Activated CD4-positive, alpha-beta T cell treated with anti-CD3 and anti-CD28 coated beads, Interleukin-2, amount 50 U/mL, for 1 hour (primary cell): Measurements from ENCODE around the gene SRRM1.
A peak's percentile ranks its signal among the peaks of the same experiment; 100 is the strongest.
"Not testable (repeated sequence)": the region's sequence is repeated elsewhere in the genome, so short reads cannot be mapped to it uniquely, and the experiment has no call there.

ENCODE experiments used
- DNase-seq: peaks from one replicate; pipeline ENCODE4 v3.0.0-alpha.2; 2020

SRRM1 gene

DNA sequence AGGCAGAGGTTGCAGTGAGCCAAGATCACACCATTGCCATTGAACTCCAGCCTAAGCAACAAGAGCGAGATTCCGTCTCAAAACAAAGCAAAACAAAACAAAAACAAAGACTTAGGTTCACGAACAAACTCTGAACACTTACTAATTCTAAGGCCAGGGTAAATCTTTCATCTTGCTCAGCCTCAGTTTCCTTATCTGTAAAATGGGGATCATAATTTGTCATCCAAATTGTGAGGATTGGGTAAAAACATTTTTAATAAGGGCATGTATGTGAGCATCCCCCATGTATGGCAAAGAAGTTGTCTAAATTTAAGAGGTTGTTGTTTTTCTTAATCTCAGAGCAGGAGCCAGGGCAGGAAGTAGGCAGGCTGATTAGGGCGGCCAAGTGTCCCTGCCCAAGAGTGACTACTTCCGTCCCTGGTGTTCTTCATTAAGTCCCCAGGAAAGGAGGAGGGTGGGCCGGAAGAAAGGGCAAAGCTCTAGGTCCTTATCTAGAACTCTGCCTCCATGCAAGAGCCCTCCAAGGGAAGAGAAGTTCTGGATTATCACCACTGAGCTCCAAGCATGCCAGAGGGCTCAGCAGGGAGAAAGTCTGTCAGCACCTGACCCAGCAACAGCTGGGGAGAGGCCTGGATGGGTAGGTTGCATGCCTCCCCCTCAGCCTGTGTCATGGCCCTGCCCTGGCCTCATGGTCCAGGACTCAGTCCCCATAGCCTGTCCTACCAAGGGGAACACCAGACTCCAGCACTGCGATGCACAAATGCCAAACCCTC lies 52.3 kb downstream of the SRRM1 start:
- DNase-seq = no peak

DNA sequence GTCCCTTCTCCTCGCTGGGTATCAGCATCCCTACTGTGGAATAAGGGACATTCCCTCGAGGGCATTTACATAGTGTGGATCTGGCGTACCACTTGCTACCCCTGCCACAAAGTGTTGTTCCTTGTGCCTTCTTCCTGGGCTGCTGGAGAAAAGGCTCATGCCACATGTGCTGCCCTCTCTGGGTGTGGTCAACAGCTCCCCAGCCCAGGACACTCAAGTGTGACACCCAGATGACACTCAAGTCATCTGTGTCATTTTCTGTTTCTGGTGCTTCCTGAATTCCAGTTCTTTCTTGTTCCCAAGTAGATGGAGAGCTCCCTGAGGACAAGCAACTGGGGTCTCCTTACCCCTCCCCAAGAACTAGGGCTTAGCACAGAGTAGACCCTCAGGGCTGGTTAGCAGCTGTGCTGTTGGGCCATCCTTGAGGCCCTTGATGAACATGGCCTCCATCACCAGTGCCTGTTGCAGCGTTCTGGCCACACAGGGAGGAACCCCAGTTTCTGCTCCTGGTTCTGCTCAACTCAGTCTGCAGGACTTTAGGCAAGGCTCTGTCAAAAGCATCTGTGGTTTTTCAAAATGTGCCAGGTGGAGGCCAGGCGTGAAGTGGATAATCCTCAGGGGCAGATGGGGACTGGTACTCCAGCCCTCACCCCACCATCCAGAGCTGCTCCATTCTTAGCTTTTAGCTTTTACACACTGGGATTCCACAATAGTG lies 53.1 kb downstream of the SRRM1 start:
- no peak for DNase-seq

DNA sequence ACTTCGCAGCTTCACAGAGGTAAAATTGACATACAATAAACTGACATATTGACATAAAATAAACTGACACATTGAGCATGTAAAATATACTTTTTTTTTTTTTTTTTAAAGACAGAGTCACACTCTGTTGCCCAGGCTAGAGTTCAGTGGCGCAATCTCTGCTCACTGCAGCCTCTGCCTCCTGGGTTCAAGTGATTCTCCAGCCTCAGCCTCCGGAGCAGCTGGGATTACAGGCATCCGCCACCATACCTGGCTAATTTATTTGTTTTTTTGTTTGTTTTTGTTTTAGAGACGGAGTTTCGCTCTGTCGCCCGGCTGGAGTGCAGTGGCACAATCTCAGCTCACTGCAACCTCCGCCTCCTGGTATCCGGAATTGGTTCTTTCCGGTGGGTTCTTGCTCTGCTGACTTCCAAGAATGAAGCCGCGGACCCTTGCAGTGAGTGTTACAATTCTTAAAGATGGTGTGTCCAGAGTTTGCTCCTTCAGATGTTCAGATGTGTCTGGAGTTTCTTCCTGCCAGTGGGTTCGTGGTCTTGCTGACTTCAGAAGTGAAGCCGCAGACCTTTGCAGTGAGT lies 53.7 kb downstream of the SRRM1 start:
- no peak for DNase-seq

DNA sequence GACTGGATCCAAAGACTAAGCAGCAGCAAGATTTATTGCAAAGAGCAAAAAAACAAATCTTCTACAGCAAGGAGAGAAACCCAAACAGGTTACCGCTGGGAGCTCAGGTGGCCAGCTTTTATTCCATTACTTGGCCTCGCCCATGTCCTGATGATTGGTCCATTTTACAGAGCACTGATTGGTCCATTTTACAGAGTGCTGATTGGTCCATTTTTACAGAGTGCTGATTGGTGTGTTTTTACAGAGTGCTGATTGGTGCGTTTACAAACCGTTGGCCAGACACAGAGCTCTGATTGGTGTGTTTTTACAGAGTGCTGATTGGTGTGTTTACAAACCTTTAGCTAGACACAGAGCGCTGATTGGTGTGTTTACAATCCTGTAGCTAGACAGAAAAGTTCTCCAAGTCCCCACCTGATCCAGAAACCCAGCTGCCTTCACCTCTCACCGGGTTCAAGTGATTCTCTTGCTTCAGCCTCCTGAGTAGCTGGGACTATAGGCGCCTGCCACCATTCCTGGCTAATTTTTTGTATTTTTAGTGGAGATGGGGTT lies 54.4 kb downstream of the SRRM1 start:
- DNase-seq = not testable (repeated sequence)

DNA sequence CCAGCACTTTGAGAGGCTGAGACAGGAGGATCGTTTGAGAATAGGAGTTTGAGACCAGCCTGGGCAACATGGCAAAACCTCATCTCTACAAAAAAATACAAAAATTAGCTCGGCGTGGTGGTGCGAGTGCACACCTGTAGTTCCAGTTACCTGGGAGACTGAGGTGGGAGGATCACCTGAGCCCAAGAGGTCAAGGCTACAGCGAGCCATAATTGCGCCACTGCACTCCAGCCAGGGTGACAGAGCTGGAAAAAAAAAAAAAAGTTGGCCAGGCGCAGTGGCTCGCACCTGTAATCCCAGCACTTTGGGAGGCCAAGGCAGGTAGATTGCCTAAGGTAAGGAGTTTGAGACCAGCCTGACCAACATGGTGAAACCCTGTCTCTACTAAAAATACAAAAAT lies 55.2 kb downstream of the SRRM1 start:
- not testable (repeated sequence) for DNase-seq

DNA sequence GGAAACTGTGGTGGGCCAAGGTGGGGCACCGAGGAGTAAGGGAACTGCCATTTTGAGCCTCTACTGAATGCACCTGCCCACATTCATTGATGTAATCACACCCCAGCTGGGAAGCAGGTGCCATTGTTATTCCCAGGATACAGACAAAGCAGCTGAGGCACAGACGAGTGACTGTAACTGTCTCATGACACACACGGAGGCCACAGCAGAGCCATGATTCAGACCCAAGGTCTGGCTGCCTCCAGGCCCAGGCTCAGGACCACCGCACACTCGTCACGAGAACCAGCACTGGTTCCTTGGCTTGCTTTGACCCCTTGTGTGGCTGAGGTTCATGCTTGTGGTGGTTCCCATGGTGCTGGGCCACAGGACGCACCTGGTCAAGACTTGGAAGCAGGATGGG lies 56.5 kb downstream of the SRRM1 start:
- no peak for DNase-seq

DNA sequence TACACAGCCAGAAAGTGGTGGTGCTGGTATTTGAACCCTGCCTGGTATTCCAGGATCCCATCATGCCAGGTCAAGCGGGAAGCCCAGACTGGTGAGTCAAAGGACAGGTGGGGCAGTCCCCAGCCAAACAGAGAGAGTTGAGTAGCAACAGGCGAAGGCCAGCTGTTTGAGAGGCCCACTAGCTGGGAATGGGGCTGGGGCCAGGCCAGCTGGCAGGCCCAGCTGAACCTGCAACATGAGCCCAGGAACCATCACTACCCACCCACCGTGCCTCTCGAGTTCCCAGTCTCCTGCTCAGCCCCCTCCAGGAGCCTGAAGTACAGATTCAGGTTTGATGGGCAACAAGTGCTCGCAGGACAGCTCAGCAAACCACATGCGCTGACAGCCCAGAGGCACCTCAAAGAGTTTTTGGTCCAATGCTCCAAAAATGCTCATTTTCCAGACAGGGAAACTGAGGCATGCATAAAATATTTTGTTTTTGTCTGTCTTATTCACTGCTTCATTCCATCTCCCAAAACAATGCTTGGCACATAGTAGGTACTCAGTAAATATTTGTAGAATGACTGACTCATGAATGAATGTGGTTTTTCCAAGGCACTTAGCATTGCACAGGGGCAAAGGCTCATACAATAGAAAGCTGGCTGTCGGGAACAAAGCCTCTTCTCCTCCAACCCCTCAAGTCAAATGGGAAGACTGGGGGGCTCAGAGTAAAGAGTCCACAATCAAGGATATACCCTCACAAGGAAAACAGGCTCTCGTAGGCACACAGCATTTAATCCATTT lies 59.6 kb downstream of the SRRM1 start:
- DNase-seq = no peak

DNA sequence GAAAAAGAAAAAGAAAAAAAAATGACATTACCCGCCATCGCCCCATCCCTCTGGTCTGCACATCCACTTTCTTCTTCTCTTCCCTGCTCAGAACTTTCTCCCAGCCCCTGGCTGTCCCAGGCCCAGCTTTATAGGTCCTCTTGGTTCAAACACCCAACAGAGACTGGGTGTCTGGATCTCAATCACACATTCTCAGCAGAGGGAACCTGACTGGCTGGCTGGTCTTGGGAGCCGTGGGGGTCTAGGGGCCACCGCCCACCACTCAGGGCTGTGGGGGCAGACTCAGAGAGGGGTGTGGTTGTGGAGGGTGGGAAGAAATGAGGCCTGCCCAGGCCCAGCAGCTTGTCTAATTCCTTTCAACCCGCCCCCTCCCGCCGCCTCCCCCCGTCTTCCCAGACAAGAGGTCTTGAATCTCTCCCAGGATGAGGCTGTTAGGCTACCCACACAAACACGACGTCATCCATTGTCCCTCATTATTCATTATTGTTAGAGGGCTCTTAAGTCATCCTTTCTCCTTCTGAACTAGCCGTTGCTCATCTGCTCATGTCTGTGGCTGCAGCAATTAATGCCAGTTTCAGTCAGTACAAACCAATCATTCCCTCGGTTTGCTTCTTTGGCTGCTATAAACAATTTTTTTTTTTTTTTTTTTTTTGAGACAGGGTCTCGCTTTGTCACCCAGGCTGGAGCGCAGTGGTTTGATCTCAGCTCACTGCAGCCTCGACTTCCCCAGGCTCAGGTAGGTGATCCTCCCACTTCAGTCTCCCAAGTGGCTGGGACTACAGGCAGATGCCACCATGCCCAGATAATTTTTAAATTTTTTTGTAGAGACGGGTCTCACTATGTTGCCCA lies 61.5 kb downstream of the SRRM1 start:
- DNase-seq = no peak

DNA sequence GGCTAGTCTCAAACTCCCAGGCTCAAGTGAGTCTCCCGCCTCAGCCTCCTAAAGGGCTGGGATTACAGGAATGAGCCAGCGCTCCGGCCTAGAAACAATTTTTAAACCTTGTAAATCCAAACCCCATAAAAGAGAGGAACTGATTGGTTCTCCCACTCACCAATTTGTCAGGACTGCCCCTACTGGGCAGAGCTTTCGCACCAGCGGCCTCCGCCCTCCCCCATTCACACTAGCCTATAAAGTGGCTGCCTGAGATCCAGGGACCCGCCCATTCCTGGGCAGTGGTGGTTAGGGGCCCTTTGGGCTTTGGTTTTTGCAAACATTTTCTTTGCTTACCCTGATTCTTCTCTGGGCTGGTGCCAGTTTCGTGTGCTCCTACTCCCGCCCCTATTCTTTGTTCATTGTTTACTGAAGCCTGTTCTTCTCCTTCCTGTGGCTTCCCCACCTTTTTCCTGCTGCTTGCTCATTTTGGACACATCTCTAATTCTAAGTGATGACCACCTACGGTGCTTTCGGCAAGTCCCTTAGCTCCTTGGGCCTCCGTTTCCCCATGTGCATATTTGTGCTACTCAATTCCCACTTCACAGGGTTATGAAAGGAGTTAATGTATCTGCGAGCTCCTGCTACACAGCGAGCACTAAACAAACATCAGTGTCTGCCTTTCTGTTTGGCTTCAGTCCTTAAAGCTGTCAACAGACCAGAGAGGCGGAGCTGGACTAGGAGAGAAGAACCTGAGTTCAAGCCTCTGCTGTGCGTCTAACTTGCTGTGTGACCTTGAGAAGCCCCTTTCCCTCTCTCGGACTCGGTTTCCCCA lies 62.4 kb downstream of the SRRM1 start:
- DNase-seq = peak; percentile 9

DNA sequence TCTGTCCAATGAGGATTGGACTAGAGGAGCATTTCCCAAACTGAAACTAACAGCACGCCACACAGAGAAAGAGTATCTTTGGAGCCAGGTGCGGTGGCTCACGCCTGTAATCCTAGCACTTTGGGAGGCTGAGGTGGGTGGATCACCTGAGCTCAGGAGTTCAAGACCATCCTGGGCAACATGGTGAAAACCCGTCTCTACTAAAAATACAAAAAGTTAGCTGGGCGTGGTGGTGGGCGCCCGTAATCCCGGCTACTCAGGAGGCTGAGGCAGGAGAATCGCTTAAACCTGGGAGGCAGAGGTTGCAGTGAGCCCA lies 62.9 kb downstream of the SRRM1 start:
- DNase-seq = not testable (repeated sequence)

DNA sequence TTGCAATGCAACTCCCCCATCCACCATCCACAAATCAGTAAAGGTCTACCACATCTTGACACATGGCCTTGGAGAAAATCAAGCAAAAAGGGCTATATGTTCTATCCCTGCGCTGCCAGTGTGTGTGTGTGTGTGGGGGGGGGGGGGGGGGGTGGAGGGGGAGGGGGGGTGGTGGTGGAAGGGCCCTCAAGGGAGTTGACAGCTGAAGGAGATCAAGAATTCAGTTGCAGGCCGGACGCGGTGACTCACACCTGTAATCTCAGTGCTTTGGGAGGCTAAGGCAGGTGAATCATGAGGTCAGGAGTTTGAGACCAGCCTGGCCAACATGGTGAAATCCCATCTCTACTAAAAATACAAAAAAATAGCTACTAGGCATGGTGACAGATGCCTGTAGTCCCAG lies 64.6 kb downstream of the SRRM1 start:
- no peak for DNase-seq

DNA sequence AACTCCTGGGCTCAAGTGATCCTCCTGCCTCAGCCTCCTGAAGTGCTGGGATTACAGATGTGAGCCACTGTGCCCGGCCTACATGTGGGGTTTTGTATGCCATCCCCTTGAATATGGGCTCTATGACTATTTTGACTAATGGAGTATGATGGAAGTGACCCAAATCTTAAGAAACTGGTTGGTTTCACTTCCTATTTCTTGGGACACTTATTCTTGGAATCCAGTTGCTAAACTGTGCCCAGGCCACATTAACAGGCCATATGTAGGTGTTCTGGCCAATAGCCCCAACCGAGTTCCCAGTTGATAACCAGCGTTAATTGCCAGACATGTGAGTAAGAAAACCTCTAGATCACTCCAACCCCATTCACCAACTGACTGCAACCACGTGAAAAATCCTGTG lies 65.8 kb downstream of the SRRM1 start:
- DNase-seq = no peak

DNA sequence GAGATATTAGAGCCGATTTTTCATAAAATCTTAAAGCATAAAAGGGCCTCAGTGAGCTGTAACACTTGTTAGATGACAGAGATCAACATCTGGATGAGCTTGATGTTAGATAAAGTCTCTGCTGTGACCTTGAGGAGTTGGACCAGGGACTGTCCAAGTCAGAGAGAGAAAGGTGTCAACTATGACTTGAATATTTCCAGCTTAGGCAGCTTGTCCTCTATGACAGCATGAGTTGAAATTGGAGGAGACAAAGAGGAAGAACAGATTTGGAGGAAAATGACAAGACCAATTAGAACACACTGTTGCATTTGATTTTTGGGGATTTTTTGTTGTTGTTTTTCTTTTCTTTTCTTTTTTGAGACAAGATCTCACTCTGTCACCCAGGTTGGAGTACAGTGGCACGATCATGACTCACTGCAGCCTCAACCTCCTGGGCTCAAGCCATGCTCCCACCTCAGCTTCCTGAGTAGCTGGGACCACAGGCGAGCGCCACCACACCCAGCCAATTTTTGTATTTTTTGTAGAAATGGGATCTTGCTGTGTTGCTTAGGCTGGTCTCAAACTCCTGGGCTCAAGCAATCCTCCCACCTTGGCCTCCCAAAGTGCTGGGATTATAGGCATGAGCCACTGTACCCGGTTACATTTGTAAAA lies 66.8 kb downstream of the SRRM1 start:
- DNase-seq = no peak

DNA sequence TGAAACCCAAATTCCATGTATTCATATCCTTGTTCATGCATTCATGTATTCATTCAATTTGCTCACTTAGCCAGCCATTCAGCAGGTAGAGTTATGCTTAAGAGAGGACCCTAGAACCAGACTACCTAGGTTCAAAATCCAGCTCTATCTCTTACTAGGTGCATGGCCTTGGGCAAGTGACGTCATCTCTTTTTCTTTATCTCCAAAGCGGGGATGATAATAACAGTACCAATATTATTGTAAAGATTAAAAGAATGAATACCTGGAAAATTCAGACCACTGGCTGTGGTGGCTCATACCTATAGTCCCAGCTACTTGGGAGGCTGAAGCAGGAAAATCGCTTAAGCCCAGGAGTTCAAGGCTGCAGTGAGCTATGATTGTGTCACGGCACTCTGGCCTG lies 68.2 kb downstream of the SRRM1 start:
- DNase-seq = no peak

DNA sequence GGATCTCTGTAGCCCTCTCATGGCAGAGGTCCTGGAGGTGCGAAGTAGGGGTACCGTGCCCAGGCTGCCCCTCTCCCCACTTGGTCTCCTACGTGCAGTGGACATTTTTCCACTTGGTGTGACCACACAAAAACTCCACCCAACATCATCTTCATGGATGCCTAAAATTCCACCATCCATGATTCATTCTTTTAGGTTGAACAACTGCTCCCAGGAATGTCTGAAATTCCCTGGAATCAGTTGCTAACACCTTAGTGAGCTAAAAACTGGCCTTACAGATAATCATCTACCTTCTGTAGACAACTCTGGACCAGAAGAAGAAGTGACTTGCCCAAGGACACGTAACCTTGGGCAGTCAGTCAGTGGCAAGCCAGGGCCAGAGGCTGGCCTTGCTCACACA lies 70.1 kb downstream of the SRRM1 start:
- no peak for DNase-seq

DNA sequence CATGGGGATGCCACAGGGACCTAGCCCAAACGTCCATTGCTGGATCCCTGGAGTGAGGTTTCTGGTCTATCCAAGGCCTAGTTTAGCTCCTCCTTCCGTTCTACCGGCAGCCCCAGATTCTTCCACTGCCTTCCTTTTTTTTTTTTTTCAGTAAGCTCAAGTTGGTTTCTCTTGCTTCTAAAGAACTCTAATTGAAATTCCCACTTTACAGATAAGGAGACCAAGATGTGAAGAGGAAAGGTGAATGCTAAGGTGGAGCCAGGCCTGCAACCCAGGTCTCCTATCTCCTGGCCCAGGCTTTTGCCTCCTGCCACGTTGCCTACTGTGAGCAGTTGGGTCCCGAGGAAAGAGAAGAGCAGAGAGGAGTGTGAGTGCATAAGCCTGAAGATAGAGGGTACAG lies 70.6 kb downstream of the SRRM1 start:
- DNase-seq = no peak

DNA sequence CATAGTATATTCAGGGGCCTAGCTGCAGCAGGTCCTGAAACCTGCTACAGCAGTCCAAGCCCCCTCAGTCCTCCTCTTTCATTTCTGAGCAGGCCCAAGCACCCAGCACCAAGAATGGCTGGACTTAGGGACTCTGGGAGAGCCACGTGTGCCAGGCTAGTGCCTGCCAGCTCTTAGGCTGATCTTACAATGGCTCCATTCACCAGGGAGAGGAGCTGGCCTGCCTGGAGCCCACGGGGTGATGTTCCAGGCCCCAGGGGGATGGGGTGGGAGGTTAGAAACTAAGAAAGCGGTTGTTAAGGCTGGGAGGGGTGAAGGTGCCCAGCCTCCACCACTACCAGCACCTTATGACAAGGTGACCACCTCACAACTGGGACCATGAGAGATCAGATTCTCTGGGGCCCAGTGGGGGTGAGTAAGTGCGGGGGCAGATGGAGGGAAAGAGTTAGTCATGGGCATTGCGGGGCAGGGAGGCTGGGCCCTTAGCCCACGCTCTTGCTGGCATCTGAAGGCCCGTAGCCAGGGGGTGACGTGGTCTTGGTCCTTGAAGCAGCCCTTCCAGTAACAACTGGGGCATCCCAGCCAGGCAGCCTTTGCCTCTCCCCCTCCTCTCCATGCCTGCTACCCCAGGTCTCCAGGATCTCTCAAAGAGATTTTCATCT lies 71.9 kb downstream of the SRRM1 start:
- no peak for DNase-seq

DNA sequence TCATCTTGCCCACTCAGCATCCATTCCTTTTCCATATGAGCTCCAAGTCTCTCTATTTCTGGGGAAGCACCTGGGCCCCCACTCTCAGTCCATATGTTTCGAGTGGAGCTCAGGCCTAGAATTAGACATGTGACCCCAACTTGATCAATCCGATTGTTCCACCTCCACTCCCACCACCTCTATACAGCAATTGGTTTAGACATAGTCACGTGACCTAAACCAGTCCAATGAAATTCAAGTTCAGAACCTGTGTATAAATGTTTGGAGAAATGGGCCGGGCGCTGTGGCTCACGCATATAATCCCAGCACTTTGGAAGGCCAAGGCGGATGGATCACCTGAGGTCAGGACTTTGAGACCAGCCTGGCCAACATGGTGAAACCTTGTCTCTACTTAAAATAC lies 72.6 kb downstream of the SRRM1 start:
- DNase-seq = no peak

DNA sequence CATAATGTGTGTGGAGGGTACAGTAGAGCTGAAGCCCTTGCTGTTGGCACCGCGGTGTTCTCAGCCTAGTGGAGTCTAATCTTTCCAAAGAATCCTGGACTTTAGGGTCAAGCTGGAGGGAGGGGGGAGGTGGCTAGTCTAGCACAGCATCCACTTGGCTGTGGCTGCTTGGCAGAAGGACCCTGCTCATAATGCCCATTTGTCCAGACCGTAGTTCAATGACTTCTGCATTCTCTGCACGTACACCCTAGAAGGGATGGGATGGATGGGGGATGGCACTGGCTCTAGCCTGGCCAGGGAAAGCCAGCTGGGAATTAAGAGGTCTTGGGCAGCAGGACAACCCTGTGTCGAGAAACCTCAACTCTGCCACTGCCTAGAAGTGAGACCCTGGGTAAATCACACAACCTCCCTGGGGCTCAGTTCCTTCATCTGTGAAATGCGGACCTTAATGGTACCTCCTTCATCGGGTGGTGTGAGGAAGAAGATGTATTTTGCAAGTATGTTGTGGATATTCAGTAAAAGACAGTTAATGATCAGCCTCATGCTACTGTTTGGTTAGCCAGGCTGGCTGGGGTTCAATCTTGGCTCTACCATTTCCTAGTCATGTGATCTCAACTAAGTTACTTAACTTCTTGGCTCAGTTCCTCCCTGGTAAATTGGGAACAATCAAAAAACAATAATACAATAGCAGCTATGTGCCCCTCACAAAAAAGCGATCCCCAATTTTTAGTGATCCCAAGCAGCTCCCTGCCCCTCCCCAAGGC lies 75.0 kb downstream of the SRRM1 start:
- DNase-seq = no peak

DNA sequence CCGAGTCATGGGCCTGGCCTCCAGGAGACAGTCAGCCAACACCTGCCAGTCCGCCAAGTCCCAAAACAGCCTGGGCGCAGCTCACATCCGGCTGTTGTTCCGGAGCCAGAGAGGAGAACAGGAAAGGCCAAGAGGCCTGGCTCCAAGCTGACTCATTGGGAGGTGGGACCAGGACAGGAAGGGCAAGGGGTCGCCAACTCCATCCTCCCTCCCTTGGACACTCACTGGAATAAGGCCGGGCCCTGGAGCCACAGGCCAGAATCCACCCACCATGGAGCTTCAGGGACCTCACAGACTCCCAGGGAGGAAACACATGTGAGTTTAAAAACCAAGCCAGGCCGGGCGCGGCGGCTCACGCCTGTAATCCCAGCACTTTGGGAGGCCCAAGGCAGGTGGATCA lies 77.0 kb downstream of the SRRM1 start:
- DNase-seq = no peak
